C4-2B (cell line): ENCODE data around the gene HAAO.

Experiments
- ZFX ChIP-seq: fragments of 450-650 bp; IDR thresholded peaks from 2 replicates; pipeline ENCODE4 v1.6.1; 2017
- TF ChIP-seq, protein P1 (sequence below): fragments of 450-650 bp; conservative IDR thresholded peaks from 2 replicates; pipeline ENCODE4 v1.5.1; 2017; ENCODE audit warnings: mild to moderate bottlenecking

DNA sequence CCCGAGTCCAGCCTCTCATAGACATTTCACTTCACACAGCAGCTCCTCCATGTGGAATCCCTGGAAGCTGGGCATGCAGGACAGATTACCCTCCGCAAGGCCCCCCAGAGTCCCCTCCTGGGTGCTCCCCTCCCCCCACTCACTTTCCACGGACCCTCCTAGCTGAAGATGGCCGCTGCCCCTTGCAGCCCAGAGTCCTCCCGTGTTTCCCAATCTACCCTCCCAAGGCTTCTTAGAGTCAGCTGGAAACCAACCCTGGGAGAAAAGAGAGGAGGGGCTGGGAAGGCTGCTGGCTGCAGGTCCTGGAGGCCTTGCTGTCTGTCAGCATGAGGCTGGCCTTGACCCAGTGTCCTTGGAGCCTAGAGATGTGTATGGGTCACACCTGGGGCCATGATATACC is 49.0 kb upstream of the HAAO start:
- TF ChIP-seq, protein P1, sequence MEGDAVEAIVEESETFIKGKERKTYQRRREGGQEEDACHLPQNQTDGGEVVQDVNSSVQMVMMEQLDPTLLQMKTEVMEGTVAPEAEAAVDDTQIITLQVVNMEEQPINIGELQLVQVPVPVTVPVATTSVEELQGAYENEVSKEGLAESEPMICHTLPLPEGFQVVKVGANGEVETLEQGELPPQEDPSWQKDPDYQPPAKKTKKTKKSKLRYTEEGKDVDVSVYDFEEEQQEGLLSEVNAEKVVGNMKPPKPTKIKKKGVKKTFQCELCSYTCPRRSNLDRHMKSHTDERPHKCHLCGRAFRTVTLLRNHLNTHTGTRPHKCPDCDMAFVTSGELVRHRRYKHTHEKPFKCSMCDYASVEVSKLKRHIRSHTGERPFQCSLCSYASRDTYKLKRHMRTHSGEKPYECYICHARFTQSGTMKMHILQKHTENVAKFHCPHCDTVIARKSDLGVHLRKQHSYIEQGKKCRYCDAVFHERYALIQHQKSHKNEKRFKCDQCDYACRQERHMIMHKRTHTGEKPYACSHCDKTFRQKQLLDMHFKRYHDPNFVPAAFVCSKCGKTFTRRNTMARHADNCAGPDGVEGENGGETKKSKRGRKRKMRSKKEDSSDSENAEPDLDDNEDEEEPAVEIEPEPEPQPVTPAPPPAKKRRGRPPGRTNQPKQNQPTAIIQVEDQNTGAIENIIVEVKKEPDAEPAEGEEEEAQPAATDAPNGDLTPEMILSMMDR: no peak
- no peak for TF ChIP-seq ZFX
